Measurements from ENCODE around the gene NEB. TPM values are rescaled to one million over a fixed set of nuclear protein-coding genes. Genes with fewer than 3 reads are reported as not detected.

The NEB gene
- total RNA-seq, 3 donors from 2014 or later = 2.0 to 2.8 (median 2.6) TPM

DNA sequence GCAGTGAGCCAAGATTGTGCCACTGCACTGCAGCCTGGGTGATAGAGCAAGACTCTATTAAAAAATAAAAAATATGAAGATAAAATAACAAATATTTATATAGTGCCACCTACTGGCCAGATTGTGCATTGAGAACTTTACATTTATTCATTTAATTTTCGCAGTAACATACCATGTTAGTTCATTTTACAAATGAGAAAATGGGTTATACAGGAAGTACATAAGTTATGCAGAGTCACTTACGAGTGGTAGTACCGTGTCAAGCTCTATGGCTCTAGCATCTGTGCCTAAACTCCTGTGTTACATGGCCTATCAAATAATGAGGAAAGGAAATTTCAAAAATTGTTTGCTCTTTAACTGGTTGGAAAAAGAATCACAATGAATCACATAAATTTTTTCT lies 296.6 kb downstream of the NEB start:
- no peak overlapping the region for H3K4me3 ChIP-seq
- no peak overlapping the region for H3K27ac ChIP-seq
- H3K27me3 ChIP-seq = no peaks in the 10 kb centered on the region
- intact Hi-C loops (cut with DNase I; ENCODE audit: low total_unique reads) = no loop called here
- no peak for DNase-seq (ENCODE audit: low spot score in 2 of 2)
- H3K9me3 ChIP-seq = no peaks in the 10 kb centered on the region
- TF ChIP-seq POLR2A (IDR thresholded peaks at IDR 0.05) (no peak), POLR2AphosphoS5 (IDR thresholded peaks at IDR 0.05) (no peak)
- TF ChIP-seq, protein P1, sequence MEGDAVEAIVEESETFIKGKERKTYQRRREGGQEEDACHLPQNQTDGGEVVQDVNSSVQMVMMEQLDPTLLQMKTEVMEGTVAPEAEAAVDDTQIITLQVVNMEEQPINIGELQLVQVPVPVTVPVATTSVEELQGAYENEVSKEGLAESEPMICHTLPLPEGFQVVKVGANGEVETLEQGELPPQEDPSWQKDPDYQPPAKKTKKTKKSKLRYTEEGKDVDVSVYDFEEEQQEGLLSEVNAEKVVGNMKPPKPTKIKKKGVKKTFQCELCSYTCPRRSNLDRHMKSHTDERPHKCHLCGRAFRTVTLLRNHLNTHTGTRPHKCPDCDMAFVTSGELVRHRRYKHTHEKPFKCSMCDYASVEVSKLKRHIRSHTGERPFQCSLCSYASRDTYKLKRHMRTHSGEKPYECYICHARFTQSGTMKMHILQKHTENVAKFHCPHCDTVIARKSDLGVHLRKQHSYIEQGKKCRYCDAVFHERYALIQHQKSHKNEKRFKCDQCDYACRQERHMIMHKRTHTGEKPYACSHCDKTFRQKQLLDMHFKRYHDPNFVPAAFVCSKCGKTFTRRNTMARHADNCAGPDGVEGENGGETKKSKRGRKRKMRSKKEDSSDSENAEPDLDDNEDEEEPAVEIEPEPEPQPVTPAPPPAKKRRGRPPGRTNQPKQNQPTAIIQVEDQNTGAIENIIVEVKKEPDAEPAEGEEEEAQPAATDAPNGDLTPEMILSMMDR (IDR thresholded peaks at IDR 0.05) = peak; percentile 42 to 48 (median 46)
- peaks cover 4% of the 10 kb centered on the region for H3K36me3 ChIP-seq
- H3K4me1 ChIP-seq = no peaks in the 10 kb centered on the region

Other genes with a start within 250 kb of the NEB start
- gene ARL5A, start 93.9 kb upstream of the NEB start, total RNA-seq = 10 to 100 TPM; 43.2 to 63.1 (median 45.6) TPM